GM19452 (cell line): Measurements from ENCODE around the gene HAGHL.
A peak's percentile ranks its signal among the peaks of the same experiment; 100 is the strongest.
"Not testable (repeated sequence)": the region's sequence is repeated elsewhere in the genome, so short reads cannot be mapped to it uniquely, and the experiment has no call there.

ENCODE experiments used
- ATAC-seq: cut with Tn5 transposase; IDR thresholded peaks from one replicate; pipeline ENCODE4 v1.9.1; 2021; ENCODE audit not compliant: unreplicated experiment

The HAGHL gene

DNA sequence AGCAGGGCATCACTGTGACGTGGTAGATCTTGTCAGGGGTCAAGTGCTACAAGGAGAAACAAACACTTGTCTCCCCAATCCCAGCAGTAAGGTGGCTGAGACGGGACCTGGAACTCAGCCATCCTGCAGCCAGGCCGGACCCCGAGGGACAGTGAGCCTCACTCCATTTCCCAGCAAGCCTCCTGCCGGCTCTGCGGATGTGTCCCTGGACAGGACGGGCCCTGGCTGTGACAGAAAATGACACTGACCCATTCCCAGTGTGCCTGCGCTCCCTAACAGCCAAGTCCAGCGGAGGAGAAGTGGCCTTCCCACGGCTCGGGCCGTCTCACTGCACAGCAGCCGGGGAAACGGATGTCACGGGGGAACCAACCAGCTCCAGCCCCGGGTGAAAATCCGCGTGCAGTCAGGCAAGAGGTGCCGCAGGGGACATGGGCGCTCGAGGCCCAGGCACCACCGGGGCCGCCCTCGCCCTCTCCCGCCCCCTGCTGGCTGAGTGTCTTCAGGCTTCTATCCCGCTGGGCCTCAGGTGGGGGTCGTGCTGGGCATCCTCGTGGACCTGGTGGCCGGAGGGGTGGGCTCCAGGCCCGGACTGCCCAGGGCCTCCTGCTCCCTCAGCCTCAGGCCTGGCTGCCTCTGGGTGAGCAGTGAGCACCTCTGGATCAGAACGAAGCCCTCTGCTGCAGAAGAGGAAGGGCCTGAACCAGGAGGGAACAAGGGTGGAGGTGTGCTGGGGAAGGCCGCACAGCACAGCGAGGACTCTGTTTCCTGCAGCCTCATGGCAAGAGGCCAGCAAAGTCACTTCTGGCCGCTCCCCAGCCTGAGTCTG lies 6.7 kb downstream of the HAGHL start:
- no peak for ATAC-seq

GRCh38 chr16:734208-734980 lies 7.5 kb downstream of the HAGHL start:
- ATAC-seq = no peak

- ATAC-seq = no peak
These were observed 8.3 kb downstream of the HAGHL start for GRCh38 chr16:734981-735881.

- no peak for ATAC-seq
These were observed 9.1 kb downstream of the HAGHL start for GRCh38 chr16:735982-736453.

DNA sequence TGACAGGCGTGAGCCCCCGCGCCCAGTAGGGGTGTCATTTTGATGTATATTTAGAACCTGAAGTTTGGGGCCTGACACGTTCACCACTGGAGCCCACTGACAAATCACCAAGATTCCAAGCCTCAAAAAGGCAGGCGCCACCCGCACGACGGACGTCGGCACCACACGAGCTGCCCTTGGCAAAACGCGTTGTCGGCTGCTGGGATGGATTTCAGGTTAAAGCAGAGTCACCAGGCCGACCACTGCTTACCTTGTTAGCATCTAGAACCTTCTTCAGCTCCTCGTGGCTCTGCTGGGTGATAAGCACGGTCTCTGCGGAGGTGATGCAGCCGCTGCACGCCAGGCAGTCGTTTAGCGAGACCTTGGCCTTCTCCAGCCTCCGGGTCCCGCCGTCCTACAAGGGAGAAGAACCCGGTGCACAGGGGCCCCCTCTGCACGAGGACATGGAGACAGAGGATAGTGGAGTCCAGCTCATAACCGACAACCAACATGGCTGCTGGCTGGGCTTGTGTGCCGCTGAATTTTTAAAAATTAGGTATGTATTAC lies 10.1 kb downstream of the HAGHL start:
- ATAC-seq = no peak

DNA sequence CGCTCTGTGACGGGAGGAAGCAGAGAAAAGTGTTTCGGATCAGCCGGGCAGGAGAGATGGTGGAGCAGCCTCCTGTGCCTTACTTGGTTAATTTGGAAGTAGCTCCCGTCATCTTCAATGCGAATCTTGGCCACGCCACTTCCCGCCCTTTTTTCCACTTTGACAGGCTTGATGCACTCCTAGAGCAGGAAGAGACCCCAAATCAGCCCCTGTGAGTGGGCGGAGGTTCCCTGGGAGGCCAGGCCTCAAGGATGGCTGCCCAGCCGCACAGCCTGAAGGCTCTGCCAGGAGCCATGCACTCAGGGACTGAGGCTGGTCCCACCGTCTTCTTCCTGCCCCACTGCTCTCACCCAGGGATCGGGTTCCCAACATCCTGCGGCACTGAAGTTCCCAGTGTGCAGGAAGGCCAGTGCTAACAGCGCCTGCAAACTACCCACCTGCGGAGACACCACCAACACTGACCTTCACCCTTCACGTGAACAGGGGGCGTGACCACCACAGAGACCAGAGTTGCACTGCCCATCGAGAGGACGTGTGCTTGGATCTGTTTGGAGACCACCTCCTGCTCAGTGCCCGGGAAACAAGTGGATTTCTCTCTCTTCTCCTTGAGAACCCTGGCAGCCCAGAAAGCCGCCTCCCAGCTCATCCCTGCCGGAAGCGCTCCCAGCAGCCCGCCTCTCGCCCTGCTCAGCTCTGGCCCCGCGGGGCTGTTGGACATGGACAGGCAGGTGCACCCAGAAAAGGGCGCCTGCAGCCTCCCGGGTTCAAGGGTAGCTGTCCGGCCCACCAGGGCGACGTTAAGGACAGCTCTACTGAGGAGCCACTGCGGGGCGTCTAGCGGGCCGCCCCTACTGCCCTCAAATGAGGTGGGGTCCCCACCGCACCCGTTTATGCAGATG lies 12.9 kb downstream of the HAGHL start:
- no peak for ATAC-seq

- ATAC-seq = peak; percentile 8
These were observed 13.5 kb downstream of the HAGHL start for GRCh38 chr16:740459-740763.

GRCh38 chr16:740764-741505 lies 14.0 kb downstream of the HAGHL start, which contains the start of gene CIAO3:
Gene CIAO3 (minus strand): TSS chr16:740997. CDS start chr16:740985, 12 bp downstream.
- peak; percentile 71 for ATAC-seq

DNA sequence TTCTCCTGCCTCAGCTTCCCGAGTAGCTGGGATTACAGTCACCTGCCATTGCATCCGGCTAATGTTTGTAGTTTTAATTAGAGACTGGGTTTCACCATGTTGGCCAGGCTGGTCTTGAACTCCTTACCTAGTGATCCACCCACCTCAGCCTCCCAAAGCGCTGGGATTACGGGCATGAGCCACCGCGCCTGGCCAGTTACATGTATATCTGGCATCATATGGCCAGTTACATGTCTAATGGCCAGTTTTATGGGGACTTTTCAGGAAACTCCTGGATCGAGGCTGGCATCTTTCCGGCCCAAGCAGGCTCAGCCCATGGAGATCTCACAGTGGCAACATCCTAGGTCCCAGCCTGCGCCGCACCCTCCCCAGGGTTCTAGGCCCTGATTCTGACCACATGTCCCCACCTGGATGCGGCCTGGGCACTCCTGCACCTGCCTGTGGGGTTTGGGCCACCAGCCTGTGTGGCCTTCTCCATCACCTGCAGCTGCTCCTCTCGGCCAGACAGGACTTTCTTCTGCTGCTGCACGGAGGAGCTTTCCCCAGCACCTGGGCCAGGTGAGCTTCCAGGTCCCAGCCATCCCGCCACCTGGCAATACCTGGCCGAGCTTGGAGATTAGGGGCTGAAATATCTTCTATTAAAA lies 15.2 kb downstream of the HAGHL start:
- no peak for ATAC-seq

DNA sequence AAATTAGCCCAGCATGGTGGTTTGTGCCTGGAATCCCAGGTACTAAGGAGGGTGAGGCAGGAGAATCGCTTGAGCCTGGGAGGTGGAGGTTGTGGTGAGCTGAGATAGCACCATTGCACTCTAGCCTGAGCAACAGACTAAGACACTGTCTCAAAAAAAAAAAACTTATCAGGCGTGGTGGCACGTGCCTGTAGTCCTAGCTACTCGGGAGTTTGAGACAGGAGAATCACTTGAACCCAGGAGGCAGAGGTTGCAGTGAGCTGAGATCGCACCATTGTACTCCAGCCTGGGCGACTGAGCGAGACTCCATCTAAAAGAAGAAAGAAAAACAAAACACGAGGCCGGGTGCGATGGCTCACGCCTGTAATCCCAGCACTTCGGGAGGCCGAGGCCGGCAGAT lies 16.0 kb downstream of the HAGHL start:
- not testable (repeated sequence) for ATAC-seq

DNA sequence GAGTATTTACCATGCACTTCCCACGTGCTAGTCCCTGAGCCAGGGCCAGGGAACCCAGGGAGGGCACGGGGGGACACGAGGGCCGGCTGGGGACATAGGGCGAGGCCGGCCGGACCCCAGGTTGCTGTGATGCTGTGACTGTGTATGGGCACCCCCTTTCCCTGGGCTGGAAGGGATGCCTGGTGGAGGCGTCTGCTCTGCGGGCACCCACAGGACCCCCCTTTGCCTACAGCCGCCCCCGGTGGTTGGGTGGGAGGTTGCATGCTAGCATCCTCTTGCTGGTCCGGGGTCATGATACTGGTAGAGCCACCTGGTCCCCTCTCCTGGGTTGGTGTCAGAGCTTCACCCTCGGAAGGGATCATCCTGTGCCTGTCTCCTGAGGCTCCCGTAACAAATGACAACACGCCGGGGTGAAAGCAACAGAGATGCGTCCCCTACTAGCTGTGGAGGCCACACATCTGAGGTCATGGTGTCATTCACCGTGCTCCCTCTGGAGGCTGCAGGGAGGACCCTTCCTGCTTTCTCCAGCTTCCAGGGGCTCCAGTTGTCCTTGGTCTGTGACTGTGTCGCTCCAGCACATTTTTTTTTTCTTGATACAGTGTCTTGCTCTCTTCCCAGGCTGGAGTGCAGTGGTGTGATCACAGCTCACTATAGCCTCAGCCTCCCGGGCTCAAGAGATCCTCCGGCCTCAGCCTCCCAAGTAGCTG lies 17.0 kb downstream of the HAGHL start:
- ATAC-seq = no peak

GRCh38 chr16:745739-746138 lies 18.8 kb downstream of the HAGHL start:
- ATAC-seq = no peak

GRCh38 chr16:746637-747036 lies 19.7 kb downstream of the HAGHL start:
- no peak for ATAC-seq

DNA sequence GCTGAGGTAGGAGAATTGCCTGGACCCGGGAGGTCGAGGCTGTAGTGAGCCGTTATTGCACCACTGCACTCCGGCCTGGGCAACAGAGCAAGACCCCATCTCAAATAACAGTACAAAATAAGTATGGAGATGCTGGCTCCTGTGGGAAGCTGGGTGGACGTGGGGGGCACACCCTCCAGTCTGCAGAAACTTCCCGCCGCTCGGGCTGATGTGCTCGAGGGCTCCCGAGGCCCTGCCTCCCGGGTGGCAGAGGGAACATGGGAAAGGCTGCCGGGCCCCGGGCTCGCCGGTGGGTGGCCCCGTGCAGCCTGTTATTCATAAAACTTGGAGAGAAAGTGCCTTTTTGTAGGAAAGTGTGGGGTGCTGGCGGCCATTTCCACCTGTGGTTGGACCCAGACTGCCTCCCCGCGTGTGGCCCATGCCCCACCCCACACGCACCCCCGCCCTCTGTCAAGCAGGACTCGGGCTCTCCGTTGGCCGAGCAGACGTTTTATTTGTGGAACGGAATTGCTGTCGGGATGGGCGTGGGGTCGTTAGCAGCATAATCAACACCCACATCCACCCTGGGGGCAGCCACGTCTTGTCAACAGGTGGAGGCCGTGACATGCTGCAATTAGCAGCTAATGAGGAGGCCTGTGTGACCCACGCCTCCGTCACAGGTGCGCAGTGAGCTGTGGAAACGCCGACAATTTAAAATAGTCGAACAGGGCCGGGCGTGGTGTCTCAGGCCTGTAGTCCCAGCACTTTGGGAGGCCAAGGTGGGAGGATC lies 21.3 kb downstream of the HAGHL start:
- ATAC-seq = no peak

GRCh38 chr16:749010-749409 lies 22.1 kb downstream of the HAGHL start:
- no peak for ATAC-seq

- ATAC-seq = no peak
These were observed 23.6 kb downstream of the HAGHL start for GRCh38 chr16:750485-750884.
